Germinal center (tissue), 1 donor: ENCODE results near the gene PYROXD2.
"Not testable (repeated sequence)": the region's sequence is repeated elsewhere in the genome, so short reads cannot be mapped to it uniquely, and the experiment has no call there.

Experiments
- DNase-seq: peaks from one replicate; pipeline ENCODE4 v3.0.0; 2012; ENCODE audit warnings: mixed read lengths, low spot score

PYROXD2 gene

GRCh38 chr10:98390406-98390805 lies 24.6 kb downstream of the PYROXD2 start:
- DNase-seq = no peak

GRCh38 chr10:98389398-98389797 lies 25.6 kb downstream of the PYROXD2 start:
- DNase-seq = no peak

GRCh38 chr10:98388101-98388655 lies 26.8 kb downstream of the PYROXD2 start:
- DNase-seq = no peak

GRCh38 chr10:98384531-98385133 lies 30.4 kb downstream of the PYROXD2 start:
- no peak for DNase-seq

- DNase-seq = no peak
These were observed 31.1 kb downstream of the PYROXD2 start for GRCh38 chr10:98383869-98384268.

GRCh38 chr10:98383134-98383667 lies 31.8 kb downstream of the PYROXD2 start:
- not testable (repeated sequence) for DNase-seq

GRCh38 chr10:98382691-98383101 lies 32.3 kb downstream of the PYROXD2 start:
- DNase-seq = no peak

- DNase-seq = no peak
These were observed 34.3 kb downstream of the PYROXD2 start for GRCh38 chr10:98380493-98381339.

- no peak for DNase-seq
These were observed 36.3 kb downstream of the PYROXD2 start for GRCh38 chr10:98378722-98379121.

- no peak for DNase-seq
These were observed 37.4 kb downstream of the PYROXD2 start for GRCh38 chr10:98377536-98377935.

GRCh38 chr10:98377001-98377400 lies 38.0 kb downstream of the PYROXD2 start:
- no peak for DNase-seq

GRCh38 chr10:98376485-98376884 lies 38.5 kb downstream of the PYROXD2 start:
- no peak for DNase-seq

- DNase-seq = no peak
These were observed 40.6 kb downstream of the PYROXD2 start for GRCh38 chr10:98374217-98374985.

- no peak for DNase-seq
These were observed 41.5 kb downstream of the PYROXD2 start for GRCh38 chr10:98373260-98374040.

GRCh38 chr10:98370831-98371820 lies 43.9 kb downstream of the PYROXD2 start:
- no peak for DNase-seq

- no peak for DNase-seq
These were observed 45.2 kb downstream of the PYROXD2 start for GRCh38 chr10:98369801-98370200.

- DNase-seq = no peak
These were observed 46.3 kb downstream of the PYROXD2 start for GRCh38 chr10:98368644-98369043.

GRCh38 chr10:98367604-98368451 lies 47.2 kb downstream of the PYROXD2 start:
- DNase-seq = no peak

- DNase-seq = no peak
These were observed 48.9 kb downstream of the PYROXD2 start for GRCh38 chr10:98366062-98366530.
